T-cell (primary cell): ENCODE data around the gene KDM8. TPM values are rescaled to one million over a fixed set of nuclear protein-coding genes. Genes with fewer than 3 reads are reported as not detected.

Experiments
- ATAC-seq, 4 experiments: fragments of 200-7000 bp in 3 of 4; fragments of 150-1000 bp in 1 of 4; cut with Tn5 transposase; replicated peaks in 1 of 4; 1 replicate in 3 of 4; 2 replicates in 1 of 4; pipeline ENCODE4 v1.10.0; 2021; ENCODE audit warnings: moderate library complexity in 3 of 4, mild to moderate bottlenecking in 2 of 4, moderate number of reproducible peaks in 1 of 4
- CTCF ChIA-PET, 2 donors: fragments of 300-600 bp; sonication (Branson Sonifier 250); formaldehyde crosslinking; loops; one replicate each; lab custom pipeline; 2022; ENCODE audit warnings: antibody characterized with exemption in 2 of 2; lab: Charles Lee
- POLR2A ChIA-PET, 2 donors: fragments of 300-600 bp; sonication (Branson Sonifier 250); formaldehyde crosslinking; loops; one replicate each; lab custom pipeline; 2022; ENCODE audit warnings: antibody characterized with exemption in 2 of 2; lab: Charles Lee
- DNase-seq, 35 experiments: peaks; one replicate each; pipeline versions ENCODE4 v3.0.0 to v3.0.0-alpha.2; 2013 to 2023
- H3K27ac ChIP-seq: one replicate; pipeline ENCODE4 v1.5.1; 2013; ENCODE audit warnings: low read length
- H3K27me3 ChIP-seq, 2 experiments: replicated peaks in 1 of 2; 1 replicate in 1 of 2; 2 replicates in 1 of 2; pipeline versions ENCODE4 v1.6.1 to v1.7.0; 2013; ENCODE audit warnings: low read length in 1 of 2, mixed read lengths in 1 of 2; ENCODE audit not compliant: control insufficient read depth in 2 of 2, insufficient read depth in 2 of 2; ENCODE audit errors: extremely low read depth in 1 of 2
- H3K36me3 ChIP-seq, 2 donors: 1 replicate in 1 of 2; 2 replicates in 1 of 2; pipeline versions ENCODE4 v1.6.1 to v1.7.0; 2013; ENCODE audit warnings: low read length in 1 of 2; ENCODE audit not compliant: control insufficient read depth in 2 of 2, insufficient read depth in 1 of 2; ENCODE audit errors: extremely low read depth in 1 of 2
- H3K4me1 ChIP-seq, 2 experiments: 1 replicate in 1 of 2; 2 replicates in 1 of 2; pipeline versions ENCODE4 v1.6.1 to v1.7.0; 2013; ENCODE audit warnings: low read length in 2 of 2, mixed read lengths in 1 of 2; ENCODE audit not compliant: insufficient read depth in 2 of 2, control insufficient read depth in 1 of 2; ENCODE audit errors: extremely low read depth in 1 of 2
- H3K4me3 ChIP-seq, 2 donors: 1 replicate in 1 of 2; 2 replicates in 1 of 2; pipeline versions ENCODE4 v1.5.1 to v1.7.0; 2013; ENCODE audit warnings: mild to moderate bottlenecking in 2 of 2, low read length in 1 of 2, moderate library complexity in 1 of 2; ENCODE audit not compliant: control insufficient read depth in 1 of 2; ENCODE audit errors: extremely low read depth in 1 of 2
- H3K9me3 ChIP-seq: 2 replicates; pipeline ENCODE4 v1.7.0; 2013
- H3K27ac Mint-ChIP-seq, 2 donors: one replicate each; pipeline ENCODE4 v1.8.0; 2020 to 2021; ENCODE audit warnings: mild to moderate bottlenecking in 2 of 2, mixed read lengths in 2 of 2
- H3K27me3 Mint-ChIP-seq, 2 donors: one replicate each; pipeline ENCODE4 v1.8.0; 2021 to 2022; ENCODE audit warnings: mixed read lengths in 2 of 2
- H3K36me3 Mint-ChIP-seq: one replicate; pipeline ENCODE4 v1.8.0; 2021; ENCODE audit warnings: mixed read lengths
- H3K4me1 Mint-ChIP-seq, 3 donors: one replicate each; pipeline ENCODE4 v1.8.0; 2020 to 2022; ENCODE audit warnings: mixed read lengths in 3 of 3, mild to moderate bottlenecking in 1 of 3
- H3K4me3 Mint-ChIP-seq, 3 donors: one replicate each; pipeline ENCODE4 v1.8.0; 2020 to 2022; ENCODE audit warnings: mild to moderate bottlenecking in 3 of 3, mixed read lengths in 3 of 3, moderate library complexity in 3 of 3
- H3K9me3 Mint-ChIP-seq, 3 donors: one replicate each; pipeline ENCODE4 v1.8.0; 2020 to 2022; ENCODE audit warnings: mixed read lengths in 3 of 3
- WGBS: methylation state at CpG from one replicate; pipeline ENCODE4 v1.1.5; 2013; ENCODE audit warnings: missing lambda C conversion rate; ENCODE audit not compliant: insufficient coverage; 5-methylcytosine and 5-hydroxymethylcytosine counted together
- total RNA-seq, 35 experiments: library from RNA in 6 of 35; stranded (reverse) in 6 of 35; fragments of 120-200 nt in 1 of 35; gene quantifications; one replicate each; pipeline versions ENCODE4 v1.2.1 to v1.2.4 and lab custom pipeline; 2013 to 2026

The KDM8 gene
- total RNA-seq, 5 donors from 2014 or later (not counting 1 experiment from before 2014, with no cell fraction given) = 13.4 to 25.6 (median 23.5) TPM

- Histone ChIP-seq H3K36me3 (peaks cover 5 to 10% of the 10 kb centered on the region in 2 donors), H3K4me1 (peaks cover 15 to 50% of the 10 kb centered on the region in 2 experiments), H3K27ac (peak overlapping the region; percentile 8), H3K4me3 (peak overlapping the region in 1 of 2 donors; percentile 46), H3K9me3 (no peaks in the 10 kb centered on the region), H3K27me3 (no peaks in the 10 kb centered on the region)
- DNase-seq (peak in 19 of 35 experiments; percentile 19 to 60 (median 39)), ATAC-seq (peak; percentile 76 to 89 (median 83))
- Mint-ChIP-seq H3K27me3 (no peaks in the 10 kb centered on the region), H3K27ac (peak overlapping the region; percentile 97 to 99), H3K36me3 (peaks cover 33% of the 10 kb centered on the region), H3K4me1 (peaks cover 59 to 87% (median 84%) of the 10 kb centered on the region in 3 donors), H3K4me3 (peak overlapping the region; percentile 32 to 65 (median 56)), H3K9me3 (no peaks in the 10 kb centered on the region)
- ChIA-PET CTCF (interaction anchor here (0.6 to 1.0 kb wide), 3 partner anchors 8 to 133 kb away, joined by 3 to 5 read pairs (median 3); no protein-coding TSS in a partner anchor), POLR2A (no interaction called here)
- WGBS = 52% methylated on average over 13 of the region's 13 CpGs
Observed at GRCh38 chr16:27242868-27243590, 39.7 kb downstream of the KDM8 start.

- CTCF ChIA-PET = interaction anchor here (0.6 to 1.0 kb wide), 3 partner anchors 8 to 134 kb away, joined by 3 to 5 read pairs (median 3); no protein-coding TSS in a partner anchor
- DNase-seq (no peak), ATAC-seq (no peak)
- POLR2A ChIA-PET = no interaction called here
- no peaks in the 10 kb centered on the region for H3K27me3 ChIP-seq
- Mint-ChIP-seq H3K9me3 (no peaks in the 10 kb centered on the region), H3K4me3 (peak overlapping the region in 1 of 3 donors; percentile 65), H3K36me3 (peaks cover 34% of the 10 kb centered on the region), H3K27ac (peak overlapping the region; percentile 73 to 99), H3K27me3 (no peaks in the 10 kb centered on the region), H3K4me1 (peaks cover 51 to 82% (median 79%) of the 10 kb centered on the region in 3 donors)
- no peak overlapping the region for H3K4me3 ChIP-seq
- 97% methylated on average over 10 of the region's 11 CpGs for WGBS
- H3K36me3 ChIP-seq = peaks cover 5 to 10% of the 10 kb centered on the region in 2 donors
- H3K27ac ChIP-seq = no peak overlapping the region
- no peaks in the 10 kb centered on the region for H3K9me3 ChIP-seq
- peaks cover 12 to 41% of the 10 kb centered on the region in 2 experiments for H3K4me1 ChIP-seq
Observed at GRCh38 chr16:27243725-27244362, 40.5 kb downstream of the KDM8 start.

GRCh38 chr16:27244363-27244755, 41.0 kb downstream of the KDM8 start:
- Histone ChIP-seq H3K4me3 (no peak overlapping the region), H3K27me3 (no peaks in the 10 kb centered on the region), H3K9me3 (no peaks in the 10 kb centered on the region), H3K4me1 (peaks cover 12 to 37% of the 10 kb centered on the region in 2 experiments), H3K27ac (no peak overlapping the region), H3K36me3 (peaks cover 5 to 10% of the 10 kb centered on the region in 2 donors)
- Mint-ChIP-seq H3K27ac (peak overlapping the region; percentile 73 to 99), H3K27me3 (no peaks in the 10 kb centered on the region), H3K36me3 (peaks cover 35% of the 10 kb centered on the region), H3K4me1 (peaks cover 46 to 77% (median 74%) of the 10 kb centered on the region in 3 donors), H3K9me3 (no peaks in the 10 kb centered on the region), H3K4me3 (peak overlapping the region in 1 of 3 donors; percentile 65)
- ATAC-seq = no peak
- CTCF ChIA-PET = interaction anchor here in 1 of 2 donors (1.0 kb wide), 1 partner anchor 9 kb away, joined by 3 read pairs; no protein-coding TSS in a partner anchor
- POLR2A ChIA-PET = interaction anchor here in 1 of 2 donors (0.6 kb wide), 1 partner anchor 177 kb away, joined by 7 read pairs; no protein-coding TSS in a partner anchor
- DNase-seq = no peak
- 91% methylated on average over 7 of the region's 7 CpGs for WGBS

GRCh38 chr16:27245276-27246172, 42.2 kb downstream of the KDM8 start:
- Histone ChIP-seq H3K27me3 (no peaks in the 10 kb centered on the region), H3K4me1 (peaks cover 12 to 31% of the 10 kb centered on the region in 2 experiments), H3K4me3 (no peak overlapping the region), H3K36me3 (peaks cover 2 to 8% of the 10 kb centered on the region in 2 donors), H3K27ac (no peak overlapping the region), H3K9me3 (no peaks in the 10 kb centered on the region)
- ChIA-PET POLR2A (no interaction called here), CTCF (no interaction called here)
- H3K27me3 Mint-ChIP-seq = no peaks in the 10 kb centered on the region
- DNase-seq (no peak), ATAC-seq (peak in 2 of 4 experiments; percentile 7 to 30)
- no peaks in the 10 kb centered on the region for H3K9me3 Mint-ChIP-seq
- H3K4me3 Mint-ChIP-seq = no peak overlapping the region
- 87% methylated on average over 7 of the region's 19 CpGs for WGBS
- peaks cover 39% of the 10 kb centered on the region for H3K36me3 Mint-ChIP-seq
- H3K27ac Mint-ChIP-seq = peak overlapping the region; percentile 81 to 84
- H3K4me1 Mint-ChIP-seq = peaks cover 46 to 75% (median 67%) of the 10 kb centered on the region in 3 donors

GRCh38 chr16:27246439-27246838, 43.1 kb downstream of the KDM8 start:
- Histone ChIP-seq H3K4me3 (no peak overlapping the region), H3K27ac (no peak overlapping the region), H3K4me1 (peaks cover 12 to 31% of the 10 kb centered on the region in 2 experiments), H3K27me3 (no peaks in the 10 kb centered on the region), H3K36me3 (peaks cover 0 to 5% of the 10 kb centered on the region in 2 donors), H3K9me3 (no peaks in the 10 kb centered on the region)
- Mint-ChIP-seq H3K27me3 (no peaks in the 10 kb centered on the region), H3K4me1 (peaks cover 50 to 76% (median 68%) of the 10 kb centered on the region in 3 donors), H3K27ac (peak overlapping the region; percentile 64 to 81), H3K4me3 (no peak overlapping the region), H3K36me3 (peaks cover 39% of the 10 kb centered on the region), H3K9me3 (no peaks in the 10 kb centered on the region)
- POLR2A ChIA-PET = interaction anchor here in 1 of 2 donors (0.6 kb wide), 1 partner anchor 50 kb away, joined by 3 read pairs; no protein-coding TSS in a partner anchor
- 100% methylated on average over 1 of the region's 4 CpGs for WGBS
- ATAC-seq = no peak
- DNase-seq = no peak
- CTCF ChIA-PET = no interaction called here
